HepG2 (cell line): Measurements from ENCODE around the gene SYNGR2. TPM values are rescaled to one million over a fixed set of nuclear protein-coding genes. Genes with fewer than 3 reads are reported as not detected.

Source experiments
- ESRRA ChIP-seq: sonication (generic); formaldehyde crosslinking; IDR thresholded peaks from 2 replicates; pipeline ENCODE4 v1.5.1; 2020; ENCODE audit warnings: mild to moderate bottlenecking, low read depth, missing genetic modification reagents
- KLF16 ChIP-seq, 2 experiments: sonication (generic) in 1 of 2; formaldehyde crosslinking in 1 of 2; IDR thresholded peaks; 2 replicates each; pipeline versions ENCODE4 v1.6.1 to v1.8.0; 2016 to 2023; ENCODE audit warnings: missing genetic modification reagents in 2 of 2, missing compliant biosample characterization in 1 of 2
- LRRFIP1 ChIP-seq: sonication (generic); formaldehyde crosslinking; conservative IDR thresholded peaks from 2 replicates; pipeline ENCODE4 v1.4.0; 2020; ENCODE audit warnings: missing genetic modification reagents
- NR0B2 ChIP-seq: sonication (generic); formaldehyde crosslinking; IDR thresholded peaks from 2 replicates; pipeline ENCODE4 v1.4.0; 2020; ENCODE audit warnings: mild to moderate bottlenecking, missing genetic modification reagents
- PHF21A ChIP-seq: sonication (generic); formaldehyde crosslinking; IDR thresholded peaks from 2 replicates; pipeline ENCODE4 v1.5.0; 2020; ENCODE audit warnings: mild to moderate bottlenecking, missing genetic modification reagents
- PITX1 ChIP-seq: sonication (generic); formaldehyde crosslinking; IDR thresholded peaks from 2 replicates; pipeline ENCODE4 v1.5.1; 2020; ENCODE audit warnings: mild to moderate bottlenecking, missing genetic modification reagents
- SIX4 ChIP-seq: sonication (generic); formaldehyde crosslinking; IDR thresholded peaks from 2 replicates; pipeline ENCODE4 v1.4.0; 2020; ENCODE audit warnings: missing genetic modification reagents
- SMARCE1 ChIP-seq: fragments of 450-650 bp; IDR thresholded peaks from 2 replicates; pipeline ENCODE4 v1.6.1; 2017; ENCODE audit warnings: borderline replicate concordance
- XRCC5 ChIP-seq: fragments of 200-400 bp; formaldehyde crosslinking; optimal IDR thresholded peaks from 2 replicates; pipeline ENCODE3; 2017; ENCODE audit warnings: mild to moderate bottlenecking, low read length
- ZNF142 ChIP-seq: sonication (generic); formaldehyde crosslinking; IDR thresholded peaks from 2 replicates; pipeline ENCODE4 v1.4.0; 2020; ENCODE audit warnings: missing genetic modification reagents
- ZNF3 ChIP-seq: IDR thresholded peaks from 2 replicates; pipeline ENCODE4 v1.7.0; 2017; ENCODE audit warnings: inconsistent platforms
- ZNF574 ChIP-seq: sonication (generic); formaldehyde crosslinking; IDR thresholded peaks from 2 replicates; pipeline ENCODE4 v1.4.0; 2020; ENCODE audit warnings: missing genetic modification reagents
- ZNF605 ChIP-seq: sonication (generic); formaldehyde crosslinking; IDR thresholded peaks from 2 replicates; pipeline ENCODE4 v1.8.0; 2022; ENCODE audit warnings: mild to moderate bottlenecking, missing genetic modification reagents
- ZNF800 ChIP-seq: sonication (generic); formaldehyde crosslinking; IDR thresholded peaks from 2 replicates; pipeline ENCODE4 v1.4.0; 2020; ENCODE audit warnings: missing genetic modification reagents
- ZNF83 ChIP-seq: sonication (generic); formaldehyde crosslinking; IDR thresholded peaks from 2 replicates; pipeline ENCODE4 v1.4.0; 2020; ENCODE audit warnings: missing genetic modification reagents, mild to moderate bottlenecking, borderline replicate concordance
- polyA plus RNA-seq, 8 experiments: library from polyadenylated mRNA; depleted of rRNA in 3 of 8; stranded (reverse) in 7 of 8; unstranded in 1 of 8; fragments of >200 nt; fragmentation: Illumina TruSeq in 4 of 8; extraction: Trizol in 4 of 8; gene quantifications; 2 replicates each; pipeline versions ENCODE4 v1.2.1 to v1.2.3, GENCODE V29; 2011 to 2016; ENCODE audit warnings: low read depth in 4 of 8, missing spikeins in 1 of 8, mixed read lengths in 1 of 8; ENCODE audit not compliant: insufficient read depth in 1 of 8
- total RNA-seq, 5 experiments: library from RNA; depleted of rRNA; stranded (reverse); fragments of >200 nt; fragmentation: Illumina TruSeq; extraction: Trizol; gene quantifications; 2 replicates each; pipeline ENCODE4 v1.2.3, GENCODE V29; 2016; ENCODE audit warnings: low read depth in 1 of 5

The SYNGR2 gene
- total and polyA plus RNA-seq, 2 of the 13 experiments (the other 11 are each of a cell fraction or from before 2014, with no cell fraction given), result 46.7 to 170 TPM

GRCh38 chr17:78127239-78127887 lies 41.0 kb upstream of the SYNGR2 start (continued):
- TF ChIP-seq ZNF800 (CRISPR knock-in tag) (no peak; the same call in 1 of the 2 replicates), KLF16 (CRISPR knock-in tag; IDR thresholded peaks at IDR 0.05) (peak in 1 of 2 experiments; percentile 73; a peak in 1 of 4 replicates), ZNF605 (CRISPR knock-in tag) (no peak; the same call in 1 of the 2 replicates), PHF21A (CRISPR knock-in tag) (peak; percentile 81), LRRFIP1 (CRISPR knock-in tag) (no peak), ZNF574 (no peak; the same call in 1 of the 2 replicates), SIX4 (no peak), ZNF3 (CRISPR knock-in tag) (no peak), XRCC5 (peak; percentile 54), ZNF83 (CRISPR knock-in tag) (no peak), SMARCE1 (no peak), ESRRA (peak; percentile 39), NR0B2 (no peak), PITX1 (peak; percentile 38; the same call in 1 of the 2 replicates), ZNF142 (CRISPR knock-in tag) (no peak)
